Muscle layer of duodenum (tissue), 2 donors: Measurements from ENCODE around the gene SPAG4.

ENCODE experiments used
- H3K27ac ChIP-seq: one replicate; pipeline ENCODE4 v1.7.0; 2013; ENCODE audit warnings: mild to moderate bottlenecking, low read length
- H3K27me3 ChIP-seq: one replicate; pipeline ENCODE4 v1.7.0; 2013; ENCODE audit warnings: low read depth, mild to moderate bottlenecking, control low read depth, low read length
- H3K36me3 ChIP-seq, 2 donors: one replicate each; pipeline ENCODE4 v1.7.0; 2013; ENCODE audit warnings: low read length in 2 of 2, control low read depth in 1 of 2, mild to moderate bottlenecking in 1 of 2; ENCODE audit not compliant: insufficient read depth in 2 of 2, control insufficient read depth in 1 of 2
- H3K4me1 ChIP-seq, 2 donors: one replicate each; pipeline ENCODE4 v1.7.0; 2013; ENCODE audit warnings: low read length in 2 of 2, mild to moderate bottlenecking in 2 of 2, control low read depth in 1 of 2, moderate library complexity in 1 of 2; ENCODE audit not compliant: insufficient read depth in 2 of 2, control insufficient read depth in 1 of 2
- H3K4me3 ChIP-seq, 2 donors: one replicate each; pipeline ENCODE4 v1.7.0; 2013; ENCODE audit warnings: low read length in 2 of 2, low read depth in 1 of 2, mild to moderate bottlenecking in 1 of 2
- H3K9me3 ChIP-seq, 2 donors: one replicate each; pipeline ENCODE4 v1.7.0; 2013; ENCODE audit warnings: low read length in 2 of 2, control low read depth in 1 of 2, mild to moderate bottlenecking in 1 of 2; ENCODE audit not compliant: control insufficient read depth in 1 of 2
- donor health status: healthy.

SPAG4 gene

GRCh38 chr20:35615667-35616464 is at the start of gene SPAG4:
SPAG4 (plus strand) TSS chr20:35615829; CDS start chr20:35616004, 175 bp downstream.
- Histone ChIP-seq H3K4me3 (peak within 1 kb of the TSS; percentile 52 to 65), H3K27ac (peak within 1 kb of the TSS; percentile 51), H3K27me3 (no peaks in the 10 kb centered on the region), H3K9me3 (no peaks in the 10 kb centered on the region), H3K4me1 (peaks cover 11 to 26% of the 10 kb centered on the region in 2 donors), H3K36me3 (no peaks in the 10 kb centered on the region)

GRCh38 chr20:35568645-35569044 is 47.0 kb upstream of the SPAG4 start:
- Histone ChIP-seq H3K4me1 (no peaks in the 10 kb centered on the region), H3K27ac (no peak overlapping the region), H3K4me3 (no peak overlapping the region), H3K36me3 (no peaks in the 10 kb centered on the region), H3K27me3 (no peaks in the 10 kb centered on the region), H3K9me3 (peaks cover 0 to 6% of the 10 kb centered on the region in 2 donors)

- no peaks in the 10 kb centered on the region for H3K27me3 ChIP-seq
- H3K4me1 ChIP-seq: no peaks in the 10 kb centered on the region
- peaks cover 0 to 6% of the 10 kb centered on the region in 2 donors for H3K9me3 ChIP-seq
- H3K4me3 ChIP-seq: no peak overlapping the region
- no peaks in the 10 kb centered on the region for H3K36me3 ChIP-seq
- H3K27ac ChIP-seq: no peak overlapping the region
Measured at GRCh38 chr20:35571555-35571954, 44.1 kb upstream of the SPAG4 start.

GRCh38 chr20:35572838-35573237 is 42.8 kb upstream of the SPAG4 start:
- Histone ChIP-seq H3K9me3 (peaks cover 0 to 6% of the 10 kb centered on the region in 2 donors), H3K36me3 (no peaks in the 10 kb centered on the region), H3K4me1 (no peaks in the 10 kb centered on the region), H3K4me3 (no peak overlapping the region), H3K27me3 (no peaks in the 10 kb centered on the region), H3K27ac (no peak overlapping the region)

GRCh38 chr20:35575958-35576357 is 39.7 kb upstream of the SPAG4 start:
- Histone ChIP-seq H3K36me3 (no peaks in the 10 kb centered on the region), H3K4me1 (no peaks in the 10 kb centered on the region), H3K27ac (no peak overlapping the region), H3K27me3 (no peaks in the 10 kb centered on the region), H3K9me3 (peaks cover 0 to 6% of the 10 kb centered on the region in 2 donors), H3K4me3 (no peak overlapping the region)

GRCh38 chr20:35576816-35577215 is 38.8 kb upstream of the SPAG4 start:
- peaks cover 0 to 6% of the 10 kb centered on the region in 2 donors for H3K9me3 ChIP-seq
- no peak overlapping the region for H3K4me3 ChIP-seq
- H3K4me1 ChIP-seq: no peaks in the 10 kb centered on the region
- H3K36me3 ChIP-seq: no peaks in the 10 kb centered on the region
- H3K27me3 ChIP-seq: no peaks in the 10 kb centered on the region
- no peak overlapping the region for H3K27ac ChIP-seq

GRCh38 chr20:35578469-35578868 is 37.2 kb upstream of the SPAG4 start:
- H3K27ac ChIP-seq: no peak overlapping the region
- no peaks in the 10 kb centered on the region for H3K36me3 ChIP-seq
- no peaks in the 10 kb centered on the region for H3K9me3 ChIP-seq
- H3K27me3 ChIP-seq: no peaks in the 10 kb centered on the region
- no peaks in the 10 kb centered on the region for H3K4me1 ChIP-seq
- H3K4me3 ChIP-seq: no peak overlapping the region

GRCh38 chr20:35579196-35579595 is 36.4 kb upstream of the SPAG4 start:
- no peak overlapping the region for H3K27ac ChIP-seq
- H3K4me3 ChIP-seq: no peak overlapping the region
- H3K36me3 ChIP-seq: no peaks in the 10 kb centered on the region
- H3K4me1 ChIP-seq: no peaks in the 10 kb centered on the region
- no peaks in the 10 kb centered on the region for H3K27me3 ChIP-seq
- no peaks in the 10 kb centered on the region for H3K9me3 ChIP-seq

- Histone ChIP-seq H3K27ac (no peak overlapping the region), H3K4me1 (no peaks in the 10 kb centered on the region), H3K9me3 (no peaks in the 10 kb centered on the region), H3K4me3 (no peak overlapping the region), H3K27me3 (no peaks in the 10 kb centered on the region), H3K36me3 (no peaks in the 10 kb centered on the region)
Measured at GRCh38 chr20:35582131-35582530, 33.5 kb upstream of the SPAG4 start.

GRCh38 chr20:35582741-35583404 is 32.8 kb upstream of the SPAG4 start:
- no peak overlapping the region for H3K27ac ChIP-seq
- no peak overlapping the region for H3K4me3 ChIP-seq
- no peaks in the 10 kb centered on the region for H3K9me3 ChIP-seq
- H3K27me3 ChIP-seq: no peaks in the 10 kb centered on the region
- H3K36me3 ChIP-seq: no peaks in the 10 kb centered on the region
- H3K4me1 ChIP-seq: no peaks in the 10 kb centered on the region

GRCh38 chr20:35583636-35584560 is 31.7 kb upstream of the SPAG4 start:
- Histone ChIP-seq H3K4me3 (no peak overlapping the region), H3K27me3 (no peaks in the 10 kb centered on the region), H3K9me3 (no peaks in the 10 kb centered on the region), H3K27ac (no peak overlapping the region), H3K4me1 (no peaks in the 10 kb centered on the region), H3K36me3 (no peaks in the 10 kb centered on the region)
